ENCODE measurements around the gene AMY1B. TPM values are rescaled to one million over a fixed set of nuclear protein-coding genes. Genes with fewer than 3 reads are reported as not detected.
"Not testable (repeated sequence)": the region's sequence is repeated elsewhere in the genome, so short reads cannot be mapped to it uniquely, and the experiment has no call there.

Gene AMY1B
- total RNA-seq = not detected
- long read RNA-seq = 0 reads

DNA sequence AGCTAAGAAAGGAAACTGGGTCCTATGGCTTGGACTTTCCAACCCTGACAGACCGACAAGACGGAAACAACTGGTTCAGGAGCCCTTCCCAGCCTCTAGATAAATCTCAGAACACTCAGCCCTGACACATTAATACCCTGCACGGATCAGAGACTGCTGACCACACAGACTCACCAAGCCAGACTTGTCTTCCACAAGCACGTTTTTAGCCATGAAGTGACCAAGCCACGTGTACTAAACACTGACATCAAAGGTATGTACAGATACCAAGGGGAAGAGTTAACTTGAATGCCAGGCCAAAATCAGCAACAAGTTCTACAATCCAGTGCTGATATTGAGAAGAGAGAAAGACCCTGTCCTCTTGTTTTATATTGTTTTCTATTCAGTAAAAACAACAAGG, at the start of gene AMY1B:
TSS of gene AMY1B (minus strand) at position 101 of the 400 bp plus-strand sequence. CDS start 571 bp downstream, outside the sequence.
- DNase-seq (ENCODE audit: low spot score); intact Hi-C loops (cut with DNase I): not testable (repeated sequence)

DNA sequence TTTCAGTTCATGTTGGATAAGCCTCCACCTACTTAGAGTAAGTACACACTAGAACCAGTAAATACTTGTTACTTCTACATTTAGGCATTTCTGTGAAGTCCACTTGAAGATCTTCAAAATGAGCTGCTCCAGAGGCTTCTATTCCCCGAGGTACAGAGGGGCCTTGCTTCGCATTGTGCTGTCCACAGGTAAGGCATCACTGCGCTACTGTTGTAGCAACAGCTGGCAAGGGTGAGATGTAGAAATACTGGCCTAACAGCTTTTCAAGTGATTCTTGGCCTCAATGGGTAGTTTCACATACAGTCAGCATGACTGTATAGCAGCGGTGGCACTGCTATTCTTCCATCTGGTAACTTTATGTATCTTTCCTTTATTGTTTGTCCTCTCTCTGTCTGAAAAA, 49.0 kb upstream of the AMY1B start:
- DNase-seq (ENCODE audit: low spot score); intact Hi-C loops (cut with DNase I): not testable (repeated sequence)

- DNase-seq (ENCODE audit: low spot score); intact Hi-C loops (cut with DNase I): not testable (repeated sequence)
Measured at GRCh38 chr1:103744449-103744848, 48.4 kb upstream of the AMY1B start.

GRCh38 chr1:103738031-103738430, 42.0 kb upstream of the AMY1B start:
- DNase-seq (ENCODE audit: low spot score); intact Hi-C loops (cut with DNase I): not testable (repeated sequence)

GRCh38 chr1:103735334-103735733, 39.3 kb upstream of the AMY1B start:
- intact Hi-C loops (cut with DNase I); DNase-seq (ENCODE audit: low spot score): not testable (repeated sequence)

DNA sequence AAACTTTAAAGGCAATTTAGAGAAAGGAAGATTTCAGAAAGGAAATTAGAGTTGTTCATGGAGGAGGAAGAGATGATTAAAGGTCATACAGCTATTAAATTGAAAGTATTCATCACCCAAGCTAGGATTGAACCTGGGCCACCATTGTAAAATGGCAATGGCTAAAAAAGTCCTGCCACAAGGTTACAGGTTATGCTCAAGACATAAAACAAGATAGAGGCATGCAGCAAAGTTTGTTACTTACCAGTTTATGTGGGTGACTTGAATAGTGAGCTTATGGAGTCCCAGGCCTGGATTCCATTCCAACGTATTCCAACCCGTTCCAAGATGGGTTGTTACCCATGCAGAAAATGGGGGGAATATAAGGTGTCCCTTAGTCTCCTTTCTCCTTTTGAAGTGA, 25.5 kb upstream of the AMY1B start:
- DNase-seq (ENCODE audit: low spot score); intact Hi-C loops (cut with DNase I): not testable (repeated sequence)

- intact Hi-C loops (cut with DNase I) = not testable (repeated sequence)
- peak; percentile 35 for DNase-seq (ENCODE audit: low spot score)
Measured at GRCh38 chr1:103717404-103717803, 21.4 kb upstream of the AMY1B start.

- DNase-seq (ENCODE audit: low spot score); intact Hi-C loops (cut with DNase I): not testable (repeated sequence)
Measured at GRCh38 chr1:103710381-103710780, 14.4 kb upstream of the AMY1B start.

DNA sequence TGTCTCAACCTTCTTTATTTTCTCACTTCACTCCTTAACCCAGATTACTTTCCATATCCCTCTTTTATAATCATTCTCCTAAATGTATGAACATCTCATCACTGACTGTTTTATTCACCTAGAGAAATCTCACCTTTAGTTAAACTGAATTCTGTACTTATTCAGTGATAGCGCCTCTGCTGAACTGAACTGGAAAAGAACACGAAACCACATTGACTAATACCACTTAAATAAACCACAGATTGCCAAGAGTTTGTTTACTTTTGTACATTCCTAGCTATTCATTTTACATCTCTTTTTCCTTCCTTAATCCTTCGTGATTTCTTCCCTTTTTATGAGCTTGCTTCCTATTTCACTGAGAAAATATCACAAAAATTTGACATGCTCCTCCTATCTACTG, 11.7 kb upstream of the AMY1B start:
- DNase-seq (ENCODE audit: low spot score); intact Hi-C loops (cut with DNase I): not testable (repeated sequence)

- DNase-seq (ENCODE audit: low spot score); intact Hi-C loops (cut with DNase I): not testable (repeated sequence)
Measured at GRCh38 chr1:103701256-103701655, 5.2 kb upstream of the AMY1B start.

- DNase-seq (ENCODE audit: low spot score); intact Hi-C loops (cut with DNase I): not testable (repeated sequence)
Measured at GRCh38 chr1:103700669-103701068, 4.7 kb upstream of the AMY1B start.

- intact Hi-C loops (cut with DNase I); DNase-seq (ENCODE audit: low spot score): not testable (repeated sequence)
Measured at GRCh38 chr1:103697430-103697829, 1.4 kb upstream of the AMY1B start.

DNA sequence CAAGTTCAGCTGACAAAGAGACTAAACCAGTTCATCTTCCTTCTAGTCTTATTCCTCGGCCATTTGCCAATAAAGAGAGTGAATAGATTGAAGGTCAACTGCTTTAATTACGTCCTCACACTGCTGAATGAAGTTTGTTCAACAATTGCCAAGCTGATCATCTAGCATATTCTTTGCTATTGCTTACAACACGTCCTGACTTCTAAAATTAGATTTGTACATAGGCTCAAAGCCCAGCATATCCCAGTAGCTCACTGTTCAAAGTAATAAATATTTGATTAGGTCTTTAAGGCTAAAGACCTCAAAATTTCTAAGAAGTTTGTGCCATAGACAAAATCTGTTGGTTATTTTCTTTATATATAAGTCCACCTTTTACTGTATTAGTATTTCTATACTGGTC, 19.7 kb downstream of the AMY1B start:
- DNase-seq (ENCODE audit: low spot score); intact Hi-C loops (cut with DNase I): not testable (repeated sequence)

DNA sequence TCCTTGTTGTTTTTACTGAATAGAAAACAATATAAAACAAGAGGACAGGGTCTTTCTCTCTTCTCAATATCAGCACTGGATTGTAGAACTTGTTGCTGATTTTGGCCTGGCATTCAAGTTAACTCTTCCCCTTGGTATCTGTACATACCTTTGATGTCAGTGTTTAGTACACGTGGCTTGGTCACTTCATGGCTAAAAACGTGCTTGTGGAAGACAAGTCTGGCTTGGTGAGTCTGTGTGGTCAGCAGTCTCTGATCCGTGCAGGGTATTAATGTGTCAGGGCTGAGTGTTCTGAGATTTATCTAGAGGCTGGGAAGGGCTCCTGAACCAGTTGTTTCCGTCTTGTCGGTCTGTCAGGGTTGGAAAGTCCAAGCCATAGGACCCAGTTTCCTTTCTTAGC, 40.5 kb downstream of the AMY1B start, which contains the start of gene AMY1A:
TSS of gene AMY1A (plus strand) at position 301 of the 400 bp plus-strand sequence. CDS start 571 bp downstream, outside the sequence.
- DNase-seq (ENCODE audit: low spot score); intact Hi-C loops (cut with DNase I): not testable (repeated sequence)

GRCh38 chr1:103654133-103654532, 41.9 kb downstream of the AMY1B start:
- DNase-seq (ENCODE audit: low spot score); intact Hi-C loops (cut with DNase I): not testable (repeated sequence)

- intact Hi-C loops (cut with DNase I); DNase-seq (ENCODE audit: low spot score): not testable (repeated sequence)
Measured at GRCh38 chr1:103650889-103651288, 45.1 kb downstream of the AMY1B start.

GRCh38 chr1:103650305-103650704, 45.7 kb downstream of the AMY1B start:
- intact Hi-C loops (cut with DNase I) = not testable (repeated sequence)

DNA sequence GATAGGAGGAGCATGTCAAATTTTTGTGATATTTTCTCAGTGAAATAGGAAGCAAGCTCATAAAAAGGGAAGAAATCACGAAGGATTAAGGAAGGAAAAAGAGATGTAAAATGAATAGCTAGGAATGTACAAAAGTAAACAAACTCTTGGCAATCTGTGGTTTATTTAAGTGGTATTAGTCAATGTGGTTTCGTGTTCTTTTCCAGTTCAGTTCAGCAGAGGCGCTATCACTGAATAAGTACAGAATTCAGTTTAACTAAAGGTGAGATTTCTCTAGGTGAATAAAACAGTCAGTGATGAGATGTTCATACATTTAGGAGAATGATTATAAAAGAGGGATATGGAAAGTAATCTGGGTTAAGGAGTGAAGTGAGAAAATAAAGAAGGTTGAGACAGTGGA, 52.1 kb downstream of the AMY1B start:
- intact Hi-C loops (cut with DNase I); DNase-seq (ENCODE audit: low spot score): not testable (repeated sequence)

More at GRCh38 chr1:103650305-103650704, 45.7 kb downstream of the AMY1B start:
- not testable (repeated sequence) for DNase-seq (ENCODE audit: low spot score)

- DNase-seq (ENCODE audit: low spot score); intact Hi-C loops (cut with DNase I): not testable (repeated sequence)
Measured at GRCh38 chr1:103641194-103641593, 54.8 kb downstream of the AMY1B start.
